ENCODE data around the gene C20orf173. TPM values are rescaled to one million over a fixed set of nuclear protein-coding genes. Genes with fewer than 3 reads are reported as not detected.

The C20orf173 gene
- total RNA-seq, 2 donors from 2014 or later, result not detected

DNA sequence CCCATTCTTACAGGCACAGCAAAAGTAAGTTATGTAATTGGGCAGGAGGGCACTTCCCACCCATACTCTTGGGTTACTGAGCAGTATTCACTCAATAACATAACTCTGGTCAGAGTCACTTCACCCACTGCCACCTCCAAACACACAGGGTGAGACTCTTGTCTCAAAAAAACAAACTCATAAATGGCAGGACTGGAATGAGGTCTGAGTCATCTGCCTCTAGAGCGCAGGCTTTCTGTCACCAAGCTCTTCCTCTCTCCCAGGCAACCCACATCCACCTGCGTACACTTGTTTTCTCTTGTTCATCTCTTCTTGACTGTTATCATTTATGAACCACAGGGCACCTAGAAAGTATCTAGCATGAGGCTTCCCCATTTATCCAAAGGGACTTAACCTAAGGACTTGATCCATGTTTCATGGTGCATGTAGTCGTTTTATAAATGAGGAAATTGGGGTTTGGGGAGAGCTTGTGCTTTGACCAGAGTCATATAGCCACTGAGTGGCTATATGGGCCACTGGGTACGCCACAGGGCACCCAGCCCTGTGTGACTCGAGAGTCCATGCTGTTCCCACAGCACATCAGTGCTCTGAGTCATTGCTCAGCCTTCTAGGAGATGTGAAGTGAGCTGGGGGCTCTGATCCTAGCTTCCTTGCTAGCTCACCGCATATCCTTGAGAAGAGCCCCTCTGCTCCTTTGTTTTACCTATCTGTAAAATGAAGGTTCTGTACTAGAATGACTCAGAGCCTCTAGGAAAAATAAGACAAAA, 22.4 kb downstream of the C20orf173 start:
- peak; percentile 84 for ATAC-seq (replicated peaks)
- Mint-ChIP-seq H3K27me3 (no peaks in the 10 kb centered on the region), H3K36me3 (ENCODE audit: low read depth) (peaks cover 100% of the 10 kb centered on the region), H3K27ac (peak overlapping the region; percentile 82), H3K4me3 (peak overlapping the region; percentile 26), H3K4me1 (peaks cover 31% of the 10 kb centered on the region), H3K9me3 (no peaks in the 10 kb centered on the region)

DNA sequence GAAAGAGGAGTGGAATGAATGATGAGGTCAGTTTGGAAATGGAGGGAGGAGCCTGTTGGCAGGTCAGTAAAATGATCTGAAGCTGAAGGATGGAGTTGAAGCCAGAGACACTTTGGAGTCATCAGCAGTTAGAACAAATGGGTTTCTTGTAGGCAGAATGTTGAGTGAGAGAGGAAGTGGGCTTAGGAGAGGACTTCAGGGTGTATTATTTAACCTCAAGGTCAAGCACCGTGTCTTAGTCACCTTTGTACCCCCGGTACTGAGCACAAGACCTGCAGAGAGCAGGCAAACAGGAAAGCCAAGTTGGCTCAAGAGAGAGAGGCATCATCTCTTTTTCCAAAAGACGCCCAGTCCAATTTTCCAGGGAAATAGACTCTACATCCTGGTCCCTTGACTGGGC, 23.3 kb downstream of the C20orf173 start:
- Mint-ChIP-seq H3K27me3 (no peaks in the 10 kb centered on the region), H3K9me3 (no peaks in the 10 kb centered on the region), H3K4me1 (peaks cover 31% of the 10 kb centered on the region), H3K36me3 (ENCODE audit: low read depth) (peaks cover 100% of the 10 kb centered on the region), H3K27ac (peak overlapping the region; percentile 82), H3K4me3 (peak overlapping the region; percentile 8)
- peak; percentile 8 for ATAC-seq (replicated peaks)

DNA sequence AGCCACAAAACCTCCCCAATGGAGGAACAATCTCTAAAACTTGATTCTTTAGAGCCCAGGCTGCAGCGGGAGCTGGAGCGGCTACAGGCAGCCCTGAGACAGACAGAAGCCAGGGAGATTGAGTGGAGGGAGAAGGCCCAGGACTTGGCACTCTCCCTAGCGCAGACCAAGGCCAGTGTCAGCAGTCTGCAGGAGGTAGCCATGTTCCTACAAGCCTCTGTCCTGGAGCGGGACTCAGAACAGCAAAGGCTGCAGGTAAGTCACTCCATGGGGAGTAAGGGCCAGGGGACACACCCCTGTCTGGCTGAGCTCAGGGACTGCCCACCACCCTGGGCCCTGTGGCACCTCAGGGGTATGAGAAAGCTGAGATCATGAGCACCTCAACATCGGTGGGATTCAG, 24.7 kb downstream of the C20orf173 start:
- Mint-ChIP-seq H3K4me3 (no peak overlapping the region), H3K4me1 (peaks cover 31% of the 10 kb centered on the region), H3K27ac (peak overlapping the region; percentile 82), H3K36me3 (ENCODE audit: low read depth) (peaks cover 100% of the 10 kb centered on the region), H3K9me3 (no peaks in the 10 kb centered on the region), H3K27me3 (no peaks in the 10 kb centered on the region)
- ATAC-seq (replicated peaks), result no peak

DNA sequence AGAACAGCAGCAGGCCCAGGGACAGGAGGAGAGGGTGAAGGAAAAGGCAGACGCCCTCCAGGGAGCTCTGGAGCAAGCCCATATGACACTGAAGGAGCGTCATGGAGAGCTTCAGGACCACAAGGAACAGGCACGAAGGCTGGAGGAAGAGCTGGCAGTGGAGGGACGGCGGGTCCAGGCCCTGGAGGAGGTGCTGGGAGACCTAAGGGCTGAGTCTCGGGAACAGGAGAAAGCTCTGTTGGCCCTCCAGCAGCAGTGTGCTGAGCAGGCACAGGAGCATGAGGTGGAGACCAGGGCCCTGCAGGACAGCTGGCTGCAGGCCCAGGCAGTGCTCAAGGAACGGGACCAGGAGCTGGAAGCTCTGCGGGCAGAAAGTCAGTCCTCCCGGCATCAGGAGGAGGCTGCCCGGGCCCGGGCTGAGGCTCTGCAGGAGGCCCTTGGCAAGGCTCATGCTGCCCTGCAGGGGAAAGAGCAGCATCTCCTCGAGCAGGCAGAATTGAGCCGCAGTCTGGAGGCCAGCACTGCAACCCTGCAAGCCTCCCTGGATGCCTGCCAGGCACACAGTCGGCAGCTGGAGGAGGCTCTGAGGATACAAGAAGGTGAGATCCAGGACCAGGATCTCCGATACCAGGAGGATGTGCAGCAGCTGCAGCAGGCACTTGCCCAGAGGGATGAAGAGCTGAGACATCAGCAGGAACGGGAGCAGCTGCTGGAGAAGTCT, 25.5 kb downstream of the C20orf173 start:
- no peaks in the 10 kb centered on the region for H3K9me3 Mint-ChIP-seq
- no peak overlapping the region for H3K27ac Mint-ChIP-seq
- ATAC-seq (replicated peaks), result no peak
- H3K36me3 Mint-ChIP-seq (ENCODE audit: low read depth), result peaks cover 100% of the 10 kb centered on the region
- no peaks in the 10 kb centered on the region for H3K27me3 Mint-ChIP-seq
- peaks cover 31% of the 10 kb centered on the region for H3K4me1 Mint-ChIP-seq
- H3K4me3 Mint-ChIP-seq, result no peak overlapping the region

DNA sequence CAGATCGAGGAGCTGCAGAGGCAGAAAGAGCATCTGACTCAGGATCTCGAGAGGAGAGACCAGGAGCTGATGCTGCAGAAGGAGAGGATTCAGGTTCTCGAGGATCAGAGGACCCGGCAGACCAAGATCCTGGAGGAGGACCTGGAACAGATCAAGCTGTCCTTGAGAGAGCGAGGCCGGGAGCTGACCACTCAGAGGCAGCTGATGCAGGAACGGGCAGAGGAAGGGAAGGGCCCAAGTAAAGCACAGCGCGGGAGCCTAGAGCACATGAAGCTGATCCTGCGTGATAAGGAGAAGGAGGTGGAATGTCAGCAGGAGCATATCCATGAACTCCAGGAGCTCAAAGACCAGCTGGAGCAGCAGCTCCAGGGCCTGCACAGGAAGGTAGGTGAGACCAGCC, 26.2 kb downstream of the C20orf173 start:
- H3K36me3 Mint-ChIP-seq (ENCODE audit: low read depth), result peaks cover 100% of the 10 kb centered on the region
- ATAC-seq (replicated peaks), result no peak
- no peaks in the 10 kb centered on the region for H3K9me3 Mint-ChIP-seq
- H3K27me3 Mint-ChIP-seq, result no peaks in the 10 kb centered on the region
- H3K4me1 Mint-ChIP-seq, result peaks cover 31% of the 10 kb centered on the region
- no peak overlapping the region for H3K4me3 Mint-ChIP-seq
- H3K27ac Mint-ChIP-seq, result no peak overlapping the region

DNA sequence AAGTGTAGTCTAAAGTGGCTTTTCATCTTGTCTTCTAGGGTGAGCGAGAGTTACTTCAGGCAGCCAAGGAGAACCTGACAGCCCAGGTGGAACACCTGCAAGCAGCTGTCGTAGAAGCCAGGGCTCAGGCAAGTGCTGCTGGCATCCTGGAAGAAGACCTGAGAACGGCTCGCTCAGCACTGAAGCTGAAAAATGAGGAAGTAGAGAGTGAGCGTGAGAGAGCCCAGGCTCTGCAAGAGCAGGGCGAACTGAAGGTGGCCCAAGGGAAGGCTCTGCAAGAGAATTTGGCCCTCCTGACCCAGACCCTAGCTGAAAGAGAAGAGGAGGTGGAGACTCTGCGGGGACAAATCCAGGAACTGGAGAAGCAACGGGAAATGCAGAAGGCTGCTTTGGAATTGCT, 27.1 kb downstream of the C20orf173 start:
- H3K27me3 Mint-ChIP-seq, result no peaks in the 10 kb centered on the region
- no peak for ATAC-seq (replicated peaks)
- H3K27ac Mint-ChIP-seq, result peak overlapping the region; percentile 21
- H3K9me3 Mint-ChIP-seq, result no peaks in the 10 kb centered on the region
- peaks cover 30% of the 10 kb centered on the region for H3K4me1 Mint-ChIP-seq
- H3K36me3 Mint-ChIP-seq (ENCODE audit: low read depth), result peaks cover 100% of the 10 kb centered on the region
- H3K4me3 Mint-ChIP-seq, result no peak overlapping the region

DNA sequence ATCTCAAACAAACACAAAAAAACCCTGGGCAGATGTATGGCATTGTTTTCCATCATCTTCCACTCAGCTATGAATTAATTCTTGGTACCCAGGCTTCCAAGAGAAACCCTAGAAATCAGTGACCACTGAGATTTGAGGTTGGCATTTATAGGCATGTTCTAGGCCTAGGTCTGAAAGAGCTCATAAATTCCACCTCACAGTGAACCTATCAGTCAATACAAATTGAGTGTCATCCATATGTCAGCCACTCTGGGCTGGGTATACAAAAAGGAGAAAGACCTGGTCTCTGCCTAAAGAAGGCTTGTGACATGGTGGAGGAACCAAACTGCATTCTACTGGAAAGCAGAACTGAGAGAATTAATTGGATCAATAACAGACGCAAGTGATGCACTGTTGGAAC, 30.2 kb downstream of the C20orf173 start:
- H3K27ac Mint-ChIP-seq, result peak overlapping the region; percentile 7
- H3K36me3 Mint-ChIP-seq (ENCODE audit: low read depth), result peaks cover 100% of the 10 kb centered on the region

DNA sequence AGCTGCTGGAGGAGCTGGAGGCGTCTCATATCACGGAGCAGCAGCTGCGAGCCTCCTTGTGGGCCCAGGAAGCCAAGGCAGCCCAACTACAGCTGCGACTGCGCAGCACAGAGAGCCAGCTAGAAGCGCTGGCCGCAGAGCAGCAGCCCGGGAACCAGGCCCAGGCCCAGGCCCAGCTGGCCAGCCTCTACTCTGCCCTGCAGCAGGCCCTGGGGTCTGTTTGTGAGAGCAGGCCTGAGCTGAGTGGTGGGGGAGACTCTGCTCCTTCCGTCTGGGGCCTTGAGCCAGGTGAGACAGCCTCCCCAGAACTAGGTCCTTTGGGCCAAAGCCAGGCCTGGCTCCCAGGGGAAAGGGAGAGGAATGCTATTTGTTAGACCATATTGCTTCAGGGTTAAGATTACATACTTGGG, 31.7 kb downstream of the C20orf173 start:
- Mint-ChIP-seq H3K27me3 (no peaks in the 10 kb centered on the region), H3K4me3 (no peak overlapping the region), H3K27ac (no peak overlapping the region), H3K4me1 (peaks cover 15% of the 10 kb centered on the region), H3K36me3 (ENCODE audit: low read depth) (peaks cover 99% of the 10 kb centered on the region), H3K9me3 (no peaks in the 10 kb centered on the region)
- no peak for ATAC-seq (replicated peaks)

More for the DNA sequence above, 30.2 kb downstream of the C20orf173 start:
- Mint-ChIP-seq H3K4me3 (no peak overlapping the region), H3K27me3 (no peaks in the 10 kb centered on the region), H3K9me3 (no peaks in the 10 kb centered on the region), H3K4me1 (peaks cover 19% of the 10 kb centered on the region)
- ATAC-seq (replicated peaks), result no peak

DNA sequence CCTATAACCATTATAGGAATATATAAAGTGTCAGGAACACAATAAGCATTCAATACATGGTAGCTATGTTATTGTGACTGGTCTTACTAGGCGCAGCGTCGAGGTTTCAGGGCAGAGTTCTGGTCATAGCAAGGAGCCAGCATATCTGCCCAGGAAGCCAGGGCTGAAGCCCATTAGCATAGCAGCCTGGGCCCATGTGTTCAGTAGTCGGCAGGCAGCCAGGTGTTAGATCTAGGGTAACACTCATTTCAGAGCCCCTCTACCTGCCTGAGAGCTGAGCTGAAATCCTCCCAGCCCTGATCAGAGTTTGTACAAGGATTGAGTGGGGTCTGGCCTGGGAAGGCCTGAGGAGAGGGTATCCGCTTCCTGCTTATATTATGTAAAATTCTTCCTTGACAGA, 32.1 kb downstream of the C20orf173 start:
- no peak for ATAC-seq (replicated peaks)
- no peaks in the 10 kb centered on the region for H3K27me3 Mint-ChIP-seq
- no peak overlapping the region for H3K4me3 Mint-ChIP-seq
- no peak overlapping the region for H3K27ac Mint-ChIP-seq
- peaks cover 14% of the 10 kb centered on the region for H3K4me1 Mint-ChIP-seq
- peaks cover 99% of the 10 kb centered on the region for H3K36me3 Mint-ChIP-seq (ENCODE audit: low read depth)
- H3K9me3 Mint-ChIP-seq, result no peaks in the 10 kb centered on the region

DNA sequence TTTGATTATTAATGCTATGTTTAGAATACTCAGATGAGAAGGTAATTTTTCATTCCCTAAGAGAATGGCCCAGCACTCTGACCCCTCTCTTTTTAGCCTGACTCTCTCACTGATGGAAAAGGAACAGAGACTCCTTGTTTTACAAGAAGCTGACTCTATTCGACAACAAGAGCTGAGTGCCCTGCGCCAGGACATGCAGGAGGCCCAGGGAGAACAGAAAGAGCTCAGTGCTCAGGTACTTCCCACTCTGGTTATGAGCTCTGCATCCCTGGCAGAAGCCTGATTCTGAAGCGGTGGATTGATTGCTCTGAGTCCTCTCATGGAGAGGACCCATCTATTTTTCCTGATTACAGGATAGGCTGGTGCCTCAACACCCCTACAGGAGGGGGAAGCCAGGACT, 33.0 kb downstream of the C20orf173 start:
- no peak for ATAC-seq (replicated peaks)
- Mint-ChIP-seq H3K27ac (no peak overlapping the region), H3K36me3 (ENCODE audit: low read depth) (peaks cover 99% of the 10 kb centered on the region), H3K4me3 (no peak overlapping the region), H3K27me3 (no peaks in the 10 kb centered on the region), H3K4me1 (peaks cover 20% of the 10 kb centered on the region), H3K9me3 (no peaks in the 10 kb centered on the region)

DNA sequence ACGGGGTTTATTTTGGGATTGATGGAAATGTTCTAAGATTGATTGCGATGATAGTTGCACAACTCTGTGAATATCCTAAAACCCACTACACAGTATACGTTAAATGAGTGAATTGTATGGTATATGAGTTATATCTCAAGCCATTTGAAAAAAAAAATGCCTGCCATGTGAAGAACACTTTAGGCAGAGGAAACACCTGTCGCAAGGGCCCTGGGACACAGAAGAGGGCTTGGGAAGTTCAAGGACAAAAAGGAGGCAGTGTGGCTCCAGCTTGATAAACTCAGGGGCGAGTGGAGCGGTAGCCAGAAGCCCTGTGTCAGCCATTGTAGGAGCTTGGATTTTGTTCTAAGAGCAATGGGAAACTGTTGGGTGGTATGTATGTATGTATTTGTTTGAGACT, 37.1 kb downstream of the C20orf173 start:
- Mint-ChIP-seq H3K27ac (peak overlapping the region; percentile 99), H3K9me3 (no peaks in the 10 kb centered on the region), H3K4me1 (peaks cover 36% of the 10 kb centered on the region), H3K27me3 (no peaks in the 10 kb centered on the region), H3K36me3 (ENCODE audit: low read depth) (peaks cover 93% of the 10 kb centered on the region), H3K4me3 (peak overlapping the region; percentile 96)
- ATAC-seq (replicated peaks), result no peak

DNA sequence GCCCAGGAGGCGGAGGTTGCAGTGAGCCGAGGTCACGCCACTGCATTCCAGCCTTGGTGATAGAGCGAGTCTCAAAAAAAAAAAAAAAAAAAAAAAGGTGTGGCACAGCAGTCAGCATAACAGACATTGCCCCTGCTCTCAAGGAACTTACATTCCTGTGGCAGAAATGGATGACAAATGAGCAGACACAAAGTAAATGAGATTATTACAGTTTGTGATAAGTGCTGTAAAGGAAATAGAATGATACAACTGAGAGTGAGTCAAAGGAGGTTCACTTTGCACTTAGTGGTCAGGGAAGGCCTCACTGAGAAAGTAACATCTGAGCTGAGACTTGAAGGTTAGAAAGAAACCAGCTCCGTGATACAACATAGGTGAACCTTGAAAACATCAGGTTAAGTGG, 37.6 kb downstream of the C20orf173 start:
- peak; percentile 60 for ATAC-seq (replicated peaks)
- peak overlapping the region; percentile 96 for H3K4me3 Mint-ChIP-seq
- peaks cover 93% of the 10 kb centered on the region for H3K36me3 Mint-ChIP-seq (ENCODE audit: low read depth)

DNA sequence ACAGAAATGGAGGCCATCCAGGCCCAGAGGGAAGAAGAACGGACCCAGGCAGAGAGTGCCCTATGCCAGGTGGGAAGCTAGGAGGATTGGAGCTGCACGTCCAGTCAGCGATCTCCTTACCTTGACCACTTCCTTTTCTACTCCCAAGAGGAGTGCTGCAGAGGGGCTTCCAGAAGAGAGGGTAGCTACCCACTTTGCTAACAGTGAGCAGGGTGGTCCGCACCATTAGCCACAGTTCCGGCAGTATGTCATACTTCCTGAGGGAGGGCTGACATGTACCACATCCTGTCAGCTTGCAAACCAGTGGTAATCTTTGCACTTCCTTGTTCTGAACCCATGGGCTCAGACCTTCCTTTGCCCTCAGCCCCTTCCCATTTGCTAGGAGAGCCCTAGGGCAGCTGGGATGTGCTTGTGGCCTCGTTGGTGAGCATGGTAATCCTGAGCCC, 38.7 kb downstream of the C20orf173 start:
- no peaks in the 10 kb centered on the region for H3K9me3 Mint-ChIP-seq
- no peaks in the 10 kb centered on the region for H3K27me3 Mint-ChIP-seq
- H3K36me3 Mint-ChIP-seq (ENCODE audit: low read depth), result peaks cover 87% of the 10 kb centered on the region
- peak overlapping the region; percentile 96 for H3K4me3 Mint-ChIP-seq
- peak overlapping the region; percentile 99 for H3K27ac Mint-ChIP-seq
- ATAC-seq (replicated peaks), result peak; percentile 96
- peaks cover 36% of the 10 kb centered on the region for H3K4me1 Mint-ChIP-seq

More for the DNA sequence above, 37.6 kb downstream of the C20orf173 start:
- H3K4me1 Mint-ChIP-seq, result peaks cover 36% of the 10 kb centered on the region
- H3K27me3 Mint-ChIP-seq, result no peaks in the 10 kb centered on the region
- H3K27ac Mint-ChIP-seq, result peak overlapping the region; percentile 99
- no peaks in the 10 kb centered on the region for H3K9me3 Mint-ChIP-seq

DNA sequence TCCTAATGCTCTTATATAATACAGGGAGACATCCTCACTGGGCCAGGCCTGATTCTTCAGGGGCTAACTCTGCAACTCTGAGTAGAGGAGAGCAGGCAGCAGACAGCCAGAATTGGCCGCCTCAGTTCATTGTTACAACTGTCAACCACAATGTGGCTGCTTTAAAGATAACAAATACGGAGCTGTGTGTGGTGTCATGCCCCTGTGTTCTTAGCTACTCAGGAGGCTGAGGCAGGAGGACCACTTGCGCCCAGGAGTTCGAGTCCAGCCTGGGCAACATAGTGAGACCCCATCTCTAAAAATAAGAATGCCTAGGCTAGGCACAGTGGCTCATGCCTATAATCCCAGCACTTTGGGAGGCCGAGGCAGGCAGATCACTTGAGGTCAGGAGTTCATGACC, 39.7 kb downstream of the C20orf173 start:
- no peak for ATAC-seq (replicated peaks)
- Mint-ChIP-seq H3K36me3 (ENCODE audit: low read depth) (peaks cover 80% of the 10 kb centered on the region), H3K9me3 (no peaks in the 10 kb centered on the region), H3K27ac (peak overlapping the region; percentile 50), H3K27me3 (no peaks in the 10 kb centered on the region), H3K4me1 (peaks cover 30% of the 10 kb centered on the region), H3K4me3 (peak overlapping the region; percentile 96)

DNA sequence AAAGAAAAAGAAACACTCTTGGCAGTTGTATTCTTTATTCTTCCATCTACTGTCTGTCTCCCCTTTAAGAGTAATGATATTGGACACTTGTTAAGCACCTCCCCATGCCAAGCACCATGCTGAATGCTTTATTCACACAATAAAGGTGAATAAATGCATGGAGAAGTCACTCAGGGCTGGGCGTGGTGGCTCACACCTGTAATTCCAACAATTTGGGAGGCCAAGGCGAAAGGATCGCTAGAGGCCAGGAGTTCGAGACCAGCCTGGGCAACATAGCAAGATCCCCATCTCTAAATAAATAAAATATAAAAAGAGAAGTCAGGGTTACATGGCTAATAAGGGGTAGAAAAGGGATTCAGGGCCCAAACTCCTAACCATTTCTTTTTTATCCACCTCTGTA, 42.0 kb downstream of the C20orf173 start:
- Mint-ChIP-seq H3K9me3 (no peaks in the 10 kb centered on the region), H3K4me3 (peak overlapping the region; percentile 96), H3K27me3 (no peaks in the 10 kb centered on the region), H3K4me1 (peaks cover 28% of the 10 kb centered on the region), H3K27ac (peak overlapping the region; percentile 74), H3K36me3 (ENCODE audit: low read depth) (peaks cover 74% of the 10 kb centered on the region)
- no peak for ATAC-seq (replicated peaks)

All from activated T-helper 17 cell treated with anti-CD3 and anti-CD28 coated beads, Interleukin-2, amount 50 U/mL, for 72 hours (primary cell).